Measurements from ENCODE around the gene SLC39A11.

Gene SLC39A11

GRCh38 chr17:72733619-72734282 lies 358.7 kb downstream of the SLC39A11 start:
- Histone ChIP-seq H2BK12ac (ENCODE audit: low read length in 2 of 2) (no peak overlapping the region), H3K4me2 (ENCODE audit: low read length, poor library complexity, severe bottlenecking) (no peak overlapping the region), H3K9ac (ENCODE audit: low read length) (no peak overlapping the region), H2AK5ac (ENCODE audit: low read length, severe bottlenecking) (no peak overlapping the region), H3K27ac (ENCODE audit: low read length, poor library complexity, severe bottlenecking) (no peak overlapping the region), H4K91ac (ENCODE audit: low read length) (no peak overlapping the region), H3K14ac (ENCODE audit: low read length in 2 of 2) (no peak overlapping the region), H2BK5ac (ENCODE audit: low read depth, low read length, poor library complexity, severe bottlenecking) (no peak overlapping the region), H3K36me3 (ENCODE audit: control insufficient read depth in 1 of 2, insufficient read depth in 2 of 2, low read depth in 1 of 2, low read length in 2 of 2) (peaks cover 0 to 8% of the 10 kb centered on the region in 2 experiments), H3K4ac (ENCODE audit: low read depth in 1 of 2, low read length in 2 of 2) (no peak overlapping the region), H3K23ac (ENCODE audit: low read length in 2 of 2) (no peak overlapping the region), H3K4me3 (ENCODE audit: insufficient read depth in 1 of 2, low read depth in 1 of 2, low read length in 2 of 2) (no peak overlapping the region), H4K8ac (ENCODE audit: low read length) (no peak overlapping the region), H2AFZ (ENCODE audit: low read depth, low read length) (no peak overlapping the region), H3K4me1 (ENCODE audit: control insufficient read depth, insufficient read depth, low read depth, low read length) (no peaks in the 10 kb centered on the region), H2BK15ac (ENCODE audit: low read depth, poor library complexity, severe bottlenecking) (no peak overlapping the region), H3K27me3 (ENCODE audit: control insufficient read depth in 1 of 2, insufficient read depth in 1 of 2, low read length in 2 of 2) (no peaks in the 10 kb centered on the region), H3K18ac (ENCODE audit: low read depth in 1 of 2, low read length in 2 of 2) (no peak overlapping the region), H2BK120ac (ENCODE audit: low read depth, low read length) (no peak overlapping the region), H3K79me1 (replicated peaks; ENCODE audit: low read length, poor library complexity, severe bottlenecking) (no peaks in the 10 kb centered on the region), H3K9me3 (ENCODE audit: control insufficient read depth, low read length) (no peaks in the 10 kb centered on the region)
- no peak for DNase-seq
- WGBS: 72% methylated on average over 3 of the region's 3 CpGs

GRCh38 chr17:72732893-72733618 lies 359.4 kb downstream of the SLC39A11 start:
- Histone ChIP-seq H4K91ac (ENCODE audit: low read length) (no peak overlapping the region), H3K27me3 (ENCODE audit: control insufficient read depth in 1 of 2, insufficient read depth in 1 of 2, low read length in 2 of 2) (no peaks in the 10 kb centered on the region), H2BK12ac (ENCODE audit: low read length in 2 of 2) (no peak overlapping the region), H3K4me3 (ENCODE audit: insufficient read depth in 1 of 2, low read depth in 1 of 2, low read length in 2 of 2) (no peak overlapping the region), H3K23ac (ENCODE audit: low read length in 2 of 2) (no peak overlapping the region), H2AK5ac (ENCODE audit: low read length, severe bottlenecking) (no peak overlapping the region), H3K9me3 (ENCODE audit: control insufficient read depth, low read length) (no peaks in the 10 kb centered on the region), H2BK15ac (ENCODE audit: low read depth, poor library complexity, severe bottlenecking) (no peak overlapping the region), H3K4me2 (ENCODE audit: low read length, poor library complexity, severe bottlenecking) (no peak overlapping the region), H4K8ac (ENCODE audit: low read length) (no peak overlapping the region), H3K36me3 (ENCODE audit: control insufficient read depth in 1 of 2, insufficient read depth in 2 of 2, low read depth in 1 of 2, low read length in 2 of 2) (peaks cover 0 to 8% of the 10 kb centered on the region in 2 experiments), H3K4ac (ENCODE audit: low read depth in 1 of 2, low read length in 2 of 2) (no peak overlapping the region), H3K79me1 (replicated peaks; ENCODE audit: low read length, poor library complexity, severe bottlenecking) (no peaks in the 10 kb centered on the region), H2BK120ac (ENCODE audit: low read depth, low read length) (no peak overlapping the region), H3K14ac (ENCODE audit: low read length in 2 of 2) (no peak overlapping the region), H2BK5ac (ENCODE audit: low read depth, low read length, poor library complexity, severe bottlenecking) (no peak overlapping the region), H3K18ac (ENCODE audit: low read depth in 1 of 2, low read length in 2 of 2) (no peak overlapping the region), H3K9ac (ENCODE audit: low read length) (no peak overlapping the region), H2AFZ (ENCODE audit: low read depth, low read length) (no peak overlapping the region), H3K27ac (ENCODE audit: low read length, poor library complexity, severe bottlenecking) (no peak overlapping the region), H3K4me1 (ENCODE audit: control insufficient read depth, insufficient read depth, low read depth, low read length) (no peaks in the 10 kb centered on the region)
- 96% methylated on average over 8 of the region's 8 CpGs for WGBS
- DNase-seq: no peak

DNA sequence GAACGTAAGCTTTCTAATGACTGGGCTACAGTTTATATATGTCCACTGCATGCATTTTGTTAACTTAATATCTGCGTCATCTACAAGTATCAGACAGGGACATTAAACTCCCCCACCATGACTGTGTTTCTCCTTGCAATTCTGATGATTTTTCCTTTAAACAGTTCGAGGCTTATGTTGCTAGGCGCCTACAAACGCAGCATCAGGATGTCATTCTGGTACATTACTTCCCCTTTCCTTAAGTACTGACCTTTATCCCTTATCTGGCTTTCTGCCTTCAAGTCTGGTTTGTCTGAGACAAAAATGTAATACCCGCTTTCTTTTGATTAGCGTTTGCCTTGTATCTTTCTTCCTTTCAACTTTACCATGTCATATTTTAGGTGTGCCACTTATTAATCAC lies 362.4 kb downstream of the SLC39A11 start:
- H2BK15ac ChIP-seq (ENCODE audit: low read depth, poor library complexity, severe bottlenecking): no peak overlapping the region
- H3K9me3 ChIP-seq (ENCODE audit: control insufficient read depth, low read length): no peaks in the 10 kb centered on the region
- H2BK12ac ChIP-seq (ENCODE audit: low read length in 2 of 2): no peak overlapping the region
- no peak overlapping the region for H3K4me2 ChIP-seq (ENCODE audit: low read length, poor library complexity, severe bottlenecking)
- no peak overlapping the region for H3K4me3 ChIP-seq (ENCODE audit: insufficient read depth in 1 of 2, low read depth in 1 of 2, low read length in 2 of 2)
- no peak overlapping the region for H2AK5ac ChIP-seq (ENCODE audit: low read length, severe bottlenecking)
- no peak overlapping the region for H2BK5ac ChIP-seq (ENCODE audit: low read depth, low read length, poor library complexity, severe bottlenecking)
- H3K36me3 ChIP-seq (ENCODE audit: control insufficient read depth in 1 of 2, insufficient read depth in 2 of 2, low read depth in 1 of 2, low read length in 2 of 2): no peaks in the 10 kb centered on the region
- no peak overlapping the region for H3K4ac ChIP-seq (ENCODE audit: low read depth in 1 of 2, low read length in 2 of 2)
- no peak overlapping the region for H4K8ac ChIP-seq (ENCODE audit: low read length)
- 83% methylated on average over 7 of the region's 7 CpGs for WGBS
- no peak overlapping the region for H3K9ac ChIP-seq (ENCODE audit: low read length)
- no peak overlapping the region for H4K91ac ChIP-seq (ENCODE audit: low read length)
- H3K27me3 ChIP-seq (ENCODE audit: control insufficient read depth in 1 of 2, insufficient read depth in 1 of 2, low read length in 2 of 2): no peaks in the 10 kb centered on the region
- no peaks in the 10 kb centered on the region for H3K79me1 ChIP-seq (replicated peaks; ENCODE audit: low read length, poor library complexity, severe bottlenecking)
- H3K18ac ChIP-seq (ENCODE audit: low read depth in 1 of 2, low read length in 2 of 2): no peak overlapping the region
- H2AFZ ChIP-seq (ENCODE audit: low read depth, low read length): no peak overlapping the region
- H3K14ac ChIP-seq (ENCODE audit: low read length in 2 of 2): no peak overlapping the region
- H3K27ac ChIP-seq (ENCODE audit: low read length, poor library complexity, severe bottlenecking): no peak overlapping the region
- H2BK120ac ChIP-seq (ENCODE audit: low read depth, low read length): no peak overlapping the region
- H3K23ac ChIP-seq (ENCODE audit: low read length in 2 of 2): no peak overlapping the region
- peaks cover 7% of the 10 kb centered on the region for H3K4me1 ChIP-seq (ENCODE audit: control insufficient read depth, insufficient read depth, low read depth, low read length)
- DNase-seq: no peak

DNA sequence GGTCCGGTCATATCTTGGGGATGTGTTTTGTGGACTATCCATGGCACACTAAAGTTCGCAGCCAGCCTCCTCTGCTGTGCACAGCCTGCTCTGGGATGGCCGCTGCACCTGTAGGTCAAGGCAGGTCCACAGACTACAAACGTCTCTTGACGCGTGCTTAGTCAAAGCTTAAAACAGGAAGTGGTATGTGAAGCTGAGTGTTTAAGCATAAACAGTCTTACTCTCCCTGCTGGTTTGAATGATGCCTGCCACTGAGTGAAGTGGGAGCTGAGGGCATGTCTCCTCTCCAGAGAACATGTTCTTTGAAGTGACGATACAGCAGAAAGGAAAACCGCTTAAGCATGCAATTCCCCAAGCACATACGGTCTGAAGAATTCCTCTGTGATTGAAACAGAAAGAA lies 365.6 kb downstream of the SLC39A11 start:
- WGBS: 27% methylated on average over 9 of the region's 9 CpGs
- Histone ChIP-seq H3K4ac (ENCODE audit: low read depth in 1 of 2, low read length in 2 of 2) (no peak overlapping the region), H3K27me3 (ENCODE audit: control insufficient read depth in 1 of 2, insufficient read depth in 1 of 2, low read length in 2 of 2) (no peaks in the 10 kb centered on the region), H3K9me3 (ENCODE audit: control insufficient read depth, low read length) (no peaks in the 10 kb centered on the region), H4K8ac (ENCODE audit: low read length) (peak overlapping the region; percentile 73), H2BK12ac (ENCODE audit: low read length in 2 of 2) (no peak overlapping the region), H2AK5ac (ENCODE audit: low read length, severe bottlenecking) (no peak overlapping the region), H3K36me3 (ENCODE audit: control insufficient read depth in 1 of 2, insufficient read depth in 2 of 2, low read depth in 1 of 2, low read length in 2 of 2) (no peaks in the 10 kb centered on the region), H3K9ac (ENCODE audit: low read length) (no peak overlapping the region), H2BK120ac (ENCODE audit: low read depth, low read length) (no peak overlapping the region), H3K18ac (ENCODE audit: low read depth in 1 of 2, low read length in 2 of 2) (no peak overlapping the region), H2BK15ac (ENCODE audit: low read depth, poor library complexity, severe bottlenecking) (no peak overlapping the region), H3K4me3 (ENCODE audit: insufficient read depth in 1 of 2, low read depth in 1 of 2, low read length in 2 of 2) (no peak overlapping the region), H3K27ac (ENCODE audit: low read length, poor library complexity, severe bottlenecking) (peak overlapping the region; percentile 47), H3K79me1 (replicated peaks; ENCODE audit: low read length, poor library complexity, severe bottlenecking) (no peaks in the 10 kb centered on the region), H3K14ac (ENCODE audit: low read length in 2 of 2) (no peak overlapping the region), H2BK5ac (ENCODE audit: low read depth, low read length, poor library complexity, severe bottlenecking) (no peak overlapping the region), H3K4me2 (ENCODE audit: low read length, poor library complexity, severe bottlenecking) (peak overlapping the region; percentile 39), H2AFZ (ENCODE audit: low read depth, low read length) (no peak overlapping the region), H3K23ac (ENCODE audit: low read length in 2 of 2) (peak overlapping the region in 1 of 2 experiments; percentile 16), H4K91ac (ENCODE audit: low read length) (no peak overlapping the region), H3K4me1 (ENCODE audit: control insufficient read depth, insufficient read depth, low read depth, low read length) (peaks cover 7% of the 10 kb centered on the region)
- peak; percentile 77 for DNase-seq

Data from mesenchymal stem cell (in vitro differentiated cells and primary cell).